Loucy (cell line): ENCODE results near the gene NR2C2AP.

ENCODE experiments used
- H2AFZ ChIP-seq: fragments of 200-600 bp; sonication (generic); 2 replicates; pipeline ENCODE4 v1.6.0; 2016; ENCODE audit warnings: antibody characterized with exemption, mild to moderate bottlenecking, low read length, moderate library complexity
- H3F3A ChIP-seq: fragments of 200-600 bp; 2 replicates; pipeline ENCODE4 v1.6.0; 2016; ENCODE audit warnings: antibody characterized with exemption, low read depth, mild to moderate bottlenecking
- H3K27me3 ChIP-seq: fragments of 200-600 bp; sonication (generic); 2 replicates; pipeline ENCODE4 v1.6.1; 2014; ENCODE audit warnings: low read length, mild to moderate bottlenecking; ENCODE audit not compliant: insufficient read depth, poor library complexity, severe bottlenecking
- H3K36me3 ChIP-seq: fragments of 200-600 bp; sonication (generic); 2 replicates; pipeline ENCODE4 v1.6.1; 2016; ENCODE audit warnings: low read length; ENCODE audit not compliant: insufficient read depth
- H3K4me1 ChIP-seq: fragments of 200-600 bp; sonication (generic); 2 replicates; pipeline ENCODE4 v1.5.1; 2014; ENCODE audit warnings: low read length, mild to moderate bottlenecking; ENCODE audit not compliant: insufficient read depth, poor library complexity, severe bottlenecking
- H3K4me2 ChIP-seq: fragments of 200-600 bp; sonication (generic); 2 replicates; pipeline ENCODE4 v1.6.0; 2014; ENCODE audit warnings: antibody characterized with exemption, low read length, low read depth, mild to moderate bottlenecking; ENCODE audit not compliant: poor library complexity, severe bottlenecking
- H3K4me3 ChIP-seq: fragments of 200-600 bp; sonication (generic); 2 replicates; pipeline ENCODE4 v1.5.1; 2014; ENCODE audit warnings: low read length, mild to moderate bottlenecking, mixed read lengths; ENCODE audit not compliant: poor library complexity, severe bottlenecking
- H3K79me2 ChIP-seq: fragments of 200-600 bp; sonication (generic); 2 replicates; pipeline ENCODE4 v1.6.1; 2014; ENCODE audit warnings: low read length; ENCODE audit not compliant: insufficient read depth
- H3K9ac ChIP-seq: fragments of 200-600 bp; sonication (generic); 2 replicates; pipeline ENCODE4 v1.6.0; 2014; ENCODE audit warnings: mild to moderate bottlenecking, low read depth, low read length, moderate library complexity; ENCODE audit not compliant: poor library complexity, severe bottlenecking
- H3K9me2 ChIP-seq: fragments of 200-600 bp; sonication (generic); replicated peaks from 2 replicates; pipeline ENCODE4 v1.6.1; 2016; ENCODE audit warnings: low read depth, low read length, mixed read lengths
- H3K9me3 ChIP-seq: fragments of 200-600 bp; sonication (generic); 2 replicates; pipeline ENCODE4 v1.6.1; 2014; ENCODE audit warnings: mild to moderate bottlenecking, antibody characterized with exemption, low read length, low read depth; ENCODE audit not compliant: insufficient read depth
- H4K20me1 ChIP-seq: fragments of 200-600 bp; sonication (generic); 2 replicates; pipeline ENCODE4 v1.6.0; 2014; ENCODE audit warnings: antibody characterized with exemption, low read length, mild to moderate bottlenecking; ENCODE audit not compliant: insufficient read depth, poor library complexity, severe bottlenecking
- EZH2phosphoT487 ChIP-seq: fragments of 200-600 bp; IDR thresholded peaks from 2 replicates; pipeline ENCODE4 v1.6.1; 2018; ENCODE audit warnings: antibody characterized with exemption, mild to moderate bottlenecking, moderate library complexity, borderline replicate concordance
- TF ChIP-seq, protein P1 (sequence below): fragments of 200-600 bp; sonication (generic); conservative IDR thresholded peaks from 2 replicates; pipeline ENCODE4 v1.5.1; 2014; ENCODE audit warnings: mild to moderate bottlenecking, antibody characterized with exemption, low read length

The NR2C2AP gene

DNA sequence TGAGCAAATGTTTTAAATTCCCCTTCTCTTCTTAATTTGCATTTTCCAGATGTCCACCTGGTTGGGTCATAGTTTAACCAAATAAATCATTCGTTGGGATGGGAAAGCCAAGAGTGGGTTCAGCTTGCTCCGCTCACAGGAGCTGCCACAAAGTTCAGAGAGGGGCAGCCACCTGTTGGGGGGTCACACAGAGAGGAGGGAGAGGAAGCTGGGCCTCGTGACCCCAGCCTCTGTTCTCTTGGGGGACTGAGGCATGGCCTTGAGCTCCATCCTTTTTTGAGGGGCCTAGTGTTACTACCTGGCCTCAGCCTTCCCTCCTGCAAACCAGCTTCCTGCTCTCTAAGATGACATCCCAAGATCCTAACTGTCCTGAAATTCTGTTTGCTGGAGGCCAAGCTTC, 35.6 kb downstream of the NR2C2AP start:
- Histone ChIP-seq H3K4me2 (no peak overlapping the region), H3K4me1 (no peaks in the 10 kb centered on the region), H3K9me2 (no peaks in the 10 kb centered on the region), H3F3A (no peaks in the 10 kb centered on the region), H3K9ac (no peak overlapping the region), H4K20me1 (no peaks in the 10 kb centered on the region), H3K27me3 (no peaks in the 10 kb centered on the region), H3K9me3 (no peaks in the 10 kb centered on the region), H3K79me2 (no peaks in the 10 kb centered on the region), H2AFZ (no peak overlapping the region), H3K4me3 (no peak overlapping the region), H3K36me3 (no peaks in the 10 kb centered on the region)
- no peak for TF ChIP-seq EZH2phosphoT487
- TF ChIP-seq, protein P1, sequence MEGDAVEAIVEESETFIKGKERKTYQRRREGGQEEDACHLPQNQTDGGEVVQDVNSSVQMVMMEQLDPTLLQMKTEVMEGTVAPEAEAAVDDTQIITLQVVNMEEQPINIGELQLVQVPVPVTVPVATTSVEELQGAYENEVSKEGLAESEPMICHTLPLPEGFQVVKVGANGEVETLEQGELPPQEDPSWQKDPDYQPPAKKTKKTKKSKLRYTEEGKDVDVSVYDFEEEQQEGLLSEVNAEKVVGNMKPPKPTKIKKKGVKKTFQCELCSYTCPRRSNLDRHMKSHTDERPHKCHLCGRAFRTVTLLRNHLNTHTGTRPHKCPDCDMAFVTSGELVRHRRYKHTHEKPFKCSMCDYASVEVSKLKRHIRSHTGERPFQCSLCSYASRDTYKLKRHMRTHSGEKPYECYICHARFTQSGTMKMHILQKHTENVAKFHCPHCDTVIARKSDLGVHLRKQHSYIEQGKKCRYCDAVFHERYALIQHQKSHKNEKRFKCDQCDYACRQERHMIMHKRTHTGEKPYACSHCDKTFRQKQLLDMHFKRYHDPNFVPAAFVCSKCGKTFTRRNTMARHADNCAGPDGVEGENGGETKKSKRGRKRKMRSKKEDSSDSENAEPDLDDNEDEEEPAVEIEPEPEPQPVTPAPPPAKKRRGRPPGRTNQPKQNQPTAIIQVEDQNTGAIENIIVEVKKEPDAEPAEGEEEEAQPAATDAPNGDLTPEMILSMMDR, result no peak

DNA sequence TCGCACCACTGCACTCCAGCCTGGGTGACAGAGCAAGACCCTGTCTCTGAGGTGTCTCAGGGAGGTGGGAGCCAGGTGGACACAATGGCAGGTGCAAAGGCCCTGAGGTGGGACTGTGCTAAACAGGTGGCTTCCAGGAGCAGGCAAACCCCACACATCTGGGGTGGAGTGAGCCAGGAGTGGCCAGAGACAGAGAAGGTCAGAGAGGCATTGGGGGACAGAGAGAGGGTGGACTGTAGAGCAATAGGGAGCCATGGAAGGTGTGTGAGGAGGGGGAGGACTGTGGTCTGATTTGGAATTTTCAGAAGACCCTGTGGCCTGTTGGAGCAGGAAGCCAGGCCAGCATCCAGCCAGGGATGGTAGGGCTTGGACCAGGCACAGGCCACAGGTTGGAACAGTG, 37.8 kb downstream of the NR2C2AP start:
- no peak overlapping the region for H3K4me2 ChIP-seq
- no peaks in the 10 kb centered on the region for H3K9me3 ChIP-seq
- H3K36me3 ChIP-seq, result no peaks in the 10 kb centered on the region
- H3K4me3 ChIP-seq, result no peak overlapping the region
- TF ChIP-seq, protein P1, result no peak
- TF ChIP-seq EZH2phosphoT487, result no peak
- H3K9ac ChIP-seq, result no peak overlapping the region
- H3K27me3 ChIP-seq, result no peaks in the 10 kb centered on the region
- H3K79me2 ChIP-seq, result no peaks in the 10 kb centered on the region
- no peak overlapping the region for H2AFZ ChIP-seq
- H3F3A ChIP-seq, result no peaks in the 10 kb centered on the region
- no peaks in the 10 kb centered on the region for H3K4me1 ChIP-seq
- H4K20me1 ChIP-seq, result no peaks in the 10 kb centered on the region
- H3K9me2 ChIP-seq, result no peaks in the 10 kb centered on the region

DNA sequence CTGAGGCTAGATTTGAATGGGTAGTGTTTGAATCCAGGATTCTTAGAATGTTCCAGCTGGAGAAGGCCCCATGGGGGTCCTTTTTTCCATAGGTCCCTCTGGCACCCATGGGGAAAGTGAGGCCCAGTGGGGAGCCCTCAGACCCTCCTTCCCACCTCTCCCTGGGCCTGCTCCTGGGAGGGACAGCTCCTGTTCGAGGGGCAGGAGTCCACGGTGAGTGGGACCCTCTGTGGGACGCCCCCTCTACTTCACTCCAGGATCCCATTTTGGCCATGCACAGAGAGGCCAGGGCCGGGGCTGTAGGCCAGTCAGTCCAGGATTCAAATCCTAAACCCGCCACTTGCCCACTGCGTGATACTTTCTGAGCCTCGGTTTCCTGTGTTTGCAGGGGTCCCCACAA, 40.7 kb downstream of the NR2C2AP start:
- Histone ChIP-seq H3K4me3 (no peak overlapping the region), H4K20me1 (no peaks in the 10 kb centered on the region), H3K9ac (no peak overlapping the region), H3K9me3 (no peaks in the 10 kb centered on the region), H3K36me3 (no peaks in the 10 kb centered on the region), H2AFZ (no peak overlapping the region), H3K4me1 (no peaks in the 10 kb centered on the region), H3K79me2 (no peaks in the 10 kb centered on the region), H3K4me2 (no peak overlapping the region), H3K9me2 (no peaks in the 10 kb centered on the region), H3K27me3 (no peaks in the 10 kb centered on the region), H3F3A (no peaks in the 10 kb centered on the region)
- no peak for TF ChIP-seq EZH2phosphoT487
- TF ChIP-seq, protein P1, result no peak
